HCT116 (cell line): Measurements from ENCODE around the gene SLC35F3. TPM values are rescaled to one million over a fixed set of nuclear protein-coding genes. Genes with fewer than 3 reads are reported as not detected.
A peak's percentile ranks its signal among the peaks of the same experiment; 100 is the strongest.

Source experiments
- ATAC-seq: fragments of 200-7000 bp; cut with Tn5 transposase; 2 replicates; pipeline ENCODE4 v1.9.1; 2020; ENCODE audit warnings: mild to moderate bottlenecking, moderate library complexity
- BruUV-seq: library from RNA; stranded (reverse); fragments of 400-500 nt; replicated peaks from 2 replicates; lab custom pipeline; 2021; lab: Mats Ljungman, UMichigan
- CTCF ChIA-PET: fragments of 300-600 bp; sonication (Branson Sonifier 250); formaldehyde crosslinking; loops from one replicate; lab custom pipeline; 2021; ENCODE audit warnings: antibody characterized with exemption; lab: Charles Lee
- POLR2A ChIA-PET: fragments of 300-600, 350-600 bp; sonication (Branson Sonifier 250); formaldehyde crosslinking; loops from one replicate; lab custom pipeline; 2021; ENCODE audit warnings: antibody characterized with exemption; lab: Charles Lee
- RAD21 ChIA-PET, 2 experiments: fragments of 300-600 bp; sonication (Branson Sonifier 250); formaldehyde crosslinking; loops; one replicate each; lab custom pipeline; 2023; ENCODE audit warnings: low total read pairs in 2 of 2; ENCODE audit not compliant: uncharacterized antibody in 2 of 2, unreplicated experiment in 2 of 2, low non-redundant PET in 1 of 2; lab: Charles Lee
- DNase-seq: peaks from one replicate; pipeline ENCODE4 v3.0.0-alpha.2; 2010; ENCODE audit warnings: low read depth, low spot score
- H2AFZ ChIP-seq: fragments of 200-600 bp; shearing (Covaris generic), sonication (generic); 2 replicates; pipeline ENCODE4 v1.6.1; 2017; ENCODE audit warnings: low read depth, mixed run types, mixed read lengths, antibody characterized with exemption, low read length; ENCODE audit not compliant: poor library complexity, severe bottlenecking
- H3K27ac ChIP-seq: 2 replicates; pipeline ENCODE4 v1.5.1; 2012; ENCODE audit warnings: low read depth, low read length
- H3K27me3 ChIP-seq: fragments of 200-600 bp; sonication (generic); 2 replicates; pipeline ENCODE4 v1.6.1; 2016; ENCODE audit warnings: mixed run types, low read length, mixed read lengths; ENCODE audit not compliant: insufficient read depth
- H3K36me3 ChIP-seq, 2 experiments: fragments of 200-500 bp in 1 of 2; fragments of 200-600 bp in 1 of 2; sonication (Bioruptor generic) in 1 of 2; sonication (generic) in 1 of 2; 2 replicates each; pipeline versions ENCODE4 v1.5.1 to v1.6.1; 2014 to 2016; ENCODE audit warnings: low read length in 2 of 2, inconsistent platforms in 1 of 2, mixed read lengths in 1 of 2, mixed run types in 1 of 2; ENCODE audit not compliant: insufficient read depth in 2 of 2, control insufficient read depth in 1 of 2
- H3K4me1 ChIP-seq, 2 experiments: fragments of 200-600 bp in 1 of 2; sonication (generic) in 1 of 2; 2 replicates each; pipeline versions ENCODE4 v1.5.1 to v1.6.1; 2012 to 2017; ENCODE audit warnings: low read length in 2 of 2, inconsistent platforms in 1 of 2, mild to moderate bottlenecking in 1 of 2, mixed read lengths in 1 of 2, mixed run types in 1 of 2, moderate library complexity in 1 of 2; ENCODE audit not compliant: insufficient read depth in 2 of 2, control insufficient read depth in 1 of 2
- H3K4me2 ChIP-seq: fragments of 200-600 bp; sonication (generic); 2 replicates; pipeline ENCODE4 v1.6.1; 2017; ENCODE audit warnings: mixed run types, low read length, mixed read lengths
- H3K4me3 ChIP-seq, 2 experiments: fragments of 200-600 bp in 1 of 2; sonication (generic) in 1 of 2; replicated peaks in 1 of 2; 2 replicates each; pipeline ENCODE4 v1.5.1; 2011 to 2016; ENCODE audit warnings: low read length in 2 of 2, control low read depth in 1 of 2, low read depth in 1 of 2, mild to moderate bottlenecking in 1 of 2, mixed read lengths in 1 of 2, mixed run types in 1 of 2
- H3K79me2 ChIP-seq: fragments of 200-600 bp; sonication (generic); 2 replicates; pipeline ENCODE4 v1.6.1; 2017; ENCODE audit warnings: mild to moderate bottlenecking, mixed run types, low read length, moderate library complexity, mixed read lengths; ENCODE audit not compliant: insufficient read depth
- H3K9ac ChIP-seq: fragments of 200-600 bp; sonication (generic); 2 replicates; pipeline ENCODE4 v1.6.1; 2016; ENCODE audit warnings: low read length, mixed read lengths
- H3K9me2 ChIP-seq: fragments of 200-600 bp; sonication (generic), shearing (Covaris generic); 2 replicates; pipeline ENCODE4 v1.6.1; 2017; ENCODE audit warnings: mixed run types, mild to moderate bottlenecking, moderate library complexity; ENCODE audit not compliant: insufficient read depth
- H3K9me3 ChIP-seq, 2 experiments: fragments of 200-500 bp in 1 of 2; fragments of 200-600 bp in 1 of 2; sonication (Bioruptor generic) in 1 of 2; sonication (generic) in 1 of 2; 2 replicates each; pipeline ENCODE4 v1.6.1; 2014 to 2017; ENCODE audit warnings: low read length in 2 of 2, mixed read lengths in 2 of 2, inconsistent platforms in 1 of 2, low read depth in 1 of 2, mild to moderate bottlenecking in 1 of 2, mixed run types in 1 of 2, moderate library complexity in 1 of 2; ENCODE audit not compliant: control insufficient read depth in 1 of 2, insufficient read depth in 1 of 2
- H4K20me1 ChIP-seq: fragments of 200-600 bp; sonication (generic), shearing (Covaris generic); 2 replicates; pipeline ENCODE4 v1.6.1; 2017; ENCODE audit warnings: mixed run types, mild to moderate bottlenecking, moderate library complexity; ENCODE audit not compliant: insufficient read depth
- ATF3 ChIP-seq: IDR thresholded peaks from 2 replicates; pipeline ENCODE4 v1.6.1; 2012
- CBX3 ChIP-seq: IDR thresholded peaks from 2 replicates; pipeline ENCODE4 v1.6.1; 2012; ENCODE audit warnings: low read depth
- CEBPB ChIP-seq: IDR thresholded peaks from 2 replicates; pipeline ENCODE4 v1.6.1; 2012; ENCODE audit warnings: low read depth
- CTCF ChIP-seq, 3 experiments: fragments of 200-600 bp in 1 of 3; sonication (generic) in 1 of 3; IDR thresholded peaks in 2 of 3; conservative IDR thresholded peaks in 1 of 3; 2 replicates each; pipeline ENCODE4 v1.5.1; 2012 to 2017; ENCODE audit warnings: low read depth in 2 of 3, low read length in 2 of 3, antibody characterized with exemption in 1 of 3, borderline replicate concordance in 1 of 3, control low read depth in 1 of 3, mild to moderate bottlenecking in 1 of 3, mixed read lengths in 1 of 3, mixed run types in 1 of 3, moderate library complexity in 1 of 3; ENCODE audit not compliant: insufficient read depth in 1 of 3
- EGR1 ChIP-seq: IDR thresholded peaks from 2 replicates; pipeline ENCODE4 v1.6.1; 2012; ENCODE audit warnings: low read depth
- ELF1 ChIP-seq: IDR thresholded peaks from 2 replicates; pipeline ENCODE4 v1.6.1; 2012; ENCODE audit warnings: low read depth, borderline replicate concordance
- EZH2 ChIP-seq: fragments of 200-600 bp; sonication (generic); IDR thresholded peaks from 2 replicates; pipeline ENCODE4 v1.6.1; 2017; ENCODE audit warnings: antibody characterized with exemption, mixed run types
- EZH2phosphoT487 ChIP-seq: fragments of 200-600 bp; IDR thresholded peaks from 2 replicates; pipeline ENCODE4 v1.6.1; 2018; ENCODE audit warnings: antibody characterized with exemption, borderline replicate concordance
- FOSL1 ChIP-seq: IDR thresholded peaks from 2 replicates; pipeline ENCODE4 v1.6.1; 2012; ENCODE audit warnings: low read depth
- MAX ChIP-seq: IDR thresholded peaks from 2 replicates; pipeline ENCODE4 v1.6.1; 2012
- POLR2A ChIP-seq: IDR thresholded peaks from 2 replicates; pipeline ENCODE4 v1.7.0; 2011; ENCODE audit warnings: borderline replicate concordance; ENCODE audit not compliant: insufficient read depth, insufficient read length; ENCODE audit errors: extremely low read depth
- POLR2AphosphoS5 ChIP-seq: IDR thresholded peaks from 2 replicates; pipeline ENCODE4 v1.6.1; 2011; ENCODE audit warnings: mild to moderate bottlenecking, low read depth, low read length, moderate library complexity
- RAD21 ChIP-seq: IDR thresholded peaks from 2 replicates; pipeline ENCODE4 v1.6.1; 2012; ENCODE audit warnings: low read depth, mild to moderate bottlenecking
- REST ChIP-seq: IDR thresholded peaks from 2 replicates; pipeline ENCODE4 v1.6.1; 2012; ENCODE audit warnings: low read depth
- SP1 ChIP-seq: IDR thresholded peaks from 2 replicates; pipeline ENCODE4 v1.6.1; 2012; ENCODE audit warnings: low read depth
- SRF ChIP-seq: IDR thresholded peaks from 2 replicates; pipeline ENCODE4 v1.6.1; 2012; ENCODE audit warnings: low read depth
- TCF7L2 ChIP-seq: IDR thresholded peaks from 2 replicates; pipeline ENCODE4 v1.7.0; 2011; ENCODE audit warnings: borderline replicate concordance, inconsistent platforms; ENCODE audit not compliant: insufficient read depth, insufficient read length; ENCODE audit errors: extremely low read depth
- ZBTB33 ChIP-seq: IDR thresholded peaks from 2 replicates; pipeline ENCODE4 v1.6.1; 2011; ENCODE audit warnings: mild to moderate bottlenecking, low read length, moderate library complexity; ENCODE audit not compliant: insufficient replicate concordance; ENCODE audit errors: extremely low read depth
- ZFX ChIP-seq: fragments of 450-650 bp; IDR thresholded peaks from 2 replicates; pipeline ENCODE4 v1.6.1; 2017
- intact Hi-C: fragments of 100-400 bp; cut with micrococcal nuclease; formaldehyde crosslinking; loops from 2 replicates; pipeline ENCODE4 v1.10.0; 2022
- total RNA-seq: library from RNA; stranded (reverse); gene quantifications from one replicate; pipeline ENCODE4 v1.2.1, GENCODE V29; 2021; ENCODE audit not compliant: unreplicated experiment

The SLC35F3 gene
- total RNA-seq, 1 experiment from 2014 or later = 6.4 TPM

GRCh38 chr1:233972563-233972950 lies 68.1 kb downstream of the SLC35F3 start:
- Histone ChIP-seq H3K27ac (0 out of 2 replicates have a peak overlapping the region, but pooled peaks have one; percentile 1), H3K9me2 (no peaks in the 10 kb centered on the region), H3K4me2 (peak overlapping the region; percentile 62), H3K9me3 (no peaks in the 10 kb centered on the region), H3K9ac (0 out of 2 replicates have a peak overlapping the region, but pooled peaks have one; percentile 11), H4K20me1 (no peaks in the 10 kb centered on the region), H2AFZ (no peak overlapping the region), H3K36me3 (no peaks in the 10 kb centered on the region), H3K27me3 (no peaks in the 10 kb centered on the region), H3K4me1 (peaks cover 7 to 19% of the 10 kb centered on the region in 2 experiments), H3K79me2 (peaks cover 20% of the 10 kb centered on the region; the same call in 1 of the 2 replicates), H3K4me3 (no peak overlapping the region)
- DNase-seq = no peak
- ChIA-PET CTCF (interaction anchor here (1.0 to 1.1 kb wide), 2 partner anchors 13 to 63 kb away, joined by 3 to 4 read pairs; no protein-coding TSS in a partner anchor), RAD21 (no interaction called here), POLR2A (no interaction called here)
- no TSS peak for BruUV-seq
- intact Hi-C loops = no loop called here
- TF ChIP-seq ZFX = no peak
- no peak for TF ChIP-seq POLR2AphosphoS5
- no peak for TF ChIP-seq ATF3
- no peak for TF ChIP-seq REST
- TF ChIP-seq ELF1 = no peak
- TF ChIP-seq CBX3 = no peak
- no peak for TF ChIP-seq EZH2phosphoT487
- TF ChIP-seq CTCF (IDR thresholded peaks at IDR 0.05 in 2 of 3, conservative IDR thresholded peaks at IDR 0.05 in 1 of 3; ENCODE audit: borderline replicate concordance in 1 of 3, insufficient read depth in 1 of 3, low read depth in 2 of 3, low read length in 2 of 3) = no peak
- no peak for TF ChIP-seq SRF
- no peak for TF ChIP-seq EZH2
- no peak for TF ChIP-seq TCF7L2
- TF ChIP-seq POLR2A = no peak
- no peak for TF ChIP-seq RAD21
- TF ChIP-seq ZBTB33 = no peak
- no peak for TF ChIP-seq SP1
- TF ChIP-seq MAX = no peak
- TF ChIP-seq EGR1 = no peak
- no peak for TF ChIP-seq FOSL1
- no peak for TF ChIP-seq CEBPB
- no peak for ATAC-seq
